Activated naive CD4-positive, alpha-beta T cell treated with anti-CD3 and anti-CD28 coated beads, Interleukin-2, amount 50 U/mL, for 72 hours (primary cell): ENCODE data around the gene CNPY2. TPM values are rescaled to one million over a fixed set of nuclear protein-coding genes. Genes with fewer than 3 reads are reported as not detected.
A peak's percentile ranks its signal among the peaks of the same experiment; 100 is the strongest.
"Not testable (repeated sequence)": the region's sequence is repeated elsewhere in the genome, so short reads cannot be mapped to it uniquely, and the experiment has no call there.

ENCODE experiments used
- ATAC-seq, 2 donors: fragments of 150-1000 bp; cut with Tn5 transposase; 2 replicates each; pipeline ENCODE4 v1.10.0; 2021; ENCODE audit warnings: mild to moderate bottlenecking in 2 of 2, moderate library complexity in 2 of 2
- DNase-seq, 2 donors: peaks; one replicate each; pipeline ENCODE4 v3.0.0; 2021 to 2022; ENCODE audit warnings: low spot score in 2 of 2
- H3K27ac Mint-ChIP-seq, 2 donors: one replicate each; pipeline ENCODE4 v1.8.0; 2022; ENCODE audit warnings: mild to moderate bottlenecking in 2 of 2, mixed read lengths in 2 of 2
- H3K36me3 Mint-ChIP-seq, 2 donors: one replicate each; pipeline ENCODE4 v1.8.0; 2022; ENCODE audit warnings: mixed read lengths in 2 of 2
- H3K9me3 Mint-ChIP-seq, 2 donors: one replicate each; pipeline ENCODE4 v1.8.0; 2022; ENCODE audit warnings: mixed read lengths in 2 of 2
- total RNA-seq, 2 donors: library from RNA; stranded (reverse); gene quantifications; one replicate each; pipeline ENCODE4 v1.2.3, GENCODE V29; 2022

The CNPY2 gene
- total RNA-seq, 2 donors from 2014 or later: 58.2 to 112 TPM

DNA sequence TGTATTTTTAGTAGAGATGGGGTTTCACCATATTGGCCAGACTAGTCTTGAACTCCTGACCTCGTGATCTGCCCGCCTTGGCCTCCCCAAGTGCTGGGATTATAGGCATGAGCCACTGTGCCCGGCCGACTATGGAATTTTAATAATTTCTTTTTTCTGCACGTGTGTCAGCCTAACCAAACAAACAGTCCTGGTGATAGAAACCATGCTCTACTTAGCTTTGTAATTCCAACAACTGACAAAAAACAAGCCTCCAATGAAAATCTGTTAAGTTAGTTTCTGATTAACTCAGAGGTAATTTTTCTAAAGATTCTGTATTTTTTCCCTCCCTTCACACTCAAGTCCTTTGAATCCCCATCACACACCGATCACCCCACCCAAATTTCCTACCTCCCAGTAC is 33.8 kb downstream of the CNPY2 start:
- ATAC-seq (no peak), DNase-seq (no peak)
- Mint-ChIP-seq H3K36me3 (peaks cover 9 to 27% of the 10 kb centered on the region in 2 donors), H3K27ac (peak overlapping the region in 1 of 2 donors; percentile 77), H3K9me3 (no peaks in the 10 kb centered on the region)

DNA sequence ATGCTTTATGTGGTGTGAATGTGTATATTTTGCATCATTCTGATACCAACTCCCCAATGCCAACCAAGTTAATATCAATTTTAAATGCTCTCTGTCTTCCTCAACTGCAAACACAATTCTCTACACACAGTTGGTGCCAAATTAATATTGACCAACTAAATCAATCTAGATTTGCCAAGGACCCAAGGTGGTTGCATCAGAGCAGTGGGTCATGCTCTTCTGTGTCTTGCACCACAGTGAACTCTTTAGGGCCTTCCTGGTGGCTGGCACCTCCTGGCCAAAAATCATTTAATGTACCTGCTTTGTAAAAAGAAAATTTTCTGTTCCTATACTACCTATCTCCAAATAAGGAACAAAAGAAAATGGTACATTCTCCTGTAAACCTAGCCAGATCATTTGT is 34.9 kb downstream of the CNPY2 start:
- Mint-ChIP-seq H3K27ac (peak overlapping the region in 1 of 2 donors; percentile 17), H3K36me3 (peaks cover 11 to 28% of the 10 kb centered on the region in 2 donors), H3K9me3 (no peaks in the 10 kb centered on the region)
- DNase-seq: no peak
- no peak for ATAC-seq

DNA sequence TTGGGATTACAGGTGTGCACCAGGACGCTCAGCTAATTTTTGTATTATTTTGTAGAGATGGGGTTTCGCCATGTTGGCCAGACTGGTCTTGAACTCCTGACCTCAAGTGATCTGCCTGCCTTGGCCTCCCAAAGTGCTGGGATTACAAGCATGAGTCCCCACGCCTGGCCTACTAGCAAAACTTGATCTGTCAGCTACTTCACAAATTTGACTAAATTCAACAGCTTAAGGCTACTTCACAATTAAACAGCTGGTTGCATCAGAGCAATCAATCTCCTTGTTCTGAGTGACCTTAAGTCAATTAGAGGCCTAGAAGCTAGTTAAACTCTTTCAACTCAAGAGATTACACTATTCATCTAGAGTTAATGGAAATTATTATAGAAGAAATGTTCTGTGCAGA is 36.9 kb downstream of the CNPY2 start:
- DNase-seq (no peak), ATAC-seq (no peak)
- peak overlapping the region in 1 of 2 donors; percentile 81 for H3K27ac Mint-ChIP-seq
- peaks cover 8 to 29% of the 10 kb centered on the region in 2 donors for H3K36me3 Mint-ChIP-seq
- H3K9me3 Mint-ChIP-seq: no peaks in the 10 kb centered on the region

- Mint-ChIP-seq H3K36me3 (peaks cover 4 to 23% of the 10 kb centered on the region in 2 donors), H3K27ac (no peak overlapping the region), H3K9me3 (no peaks in the 10 kb centered on the region)
- DNase-seq: no peak
- ATAC-seq: no peak
These were observed 41.5 kb downstream of the CNPY2 start for GRCh38 chr12:56274299-56274698.

DNA sequence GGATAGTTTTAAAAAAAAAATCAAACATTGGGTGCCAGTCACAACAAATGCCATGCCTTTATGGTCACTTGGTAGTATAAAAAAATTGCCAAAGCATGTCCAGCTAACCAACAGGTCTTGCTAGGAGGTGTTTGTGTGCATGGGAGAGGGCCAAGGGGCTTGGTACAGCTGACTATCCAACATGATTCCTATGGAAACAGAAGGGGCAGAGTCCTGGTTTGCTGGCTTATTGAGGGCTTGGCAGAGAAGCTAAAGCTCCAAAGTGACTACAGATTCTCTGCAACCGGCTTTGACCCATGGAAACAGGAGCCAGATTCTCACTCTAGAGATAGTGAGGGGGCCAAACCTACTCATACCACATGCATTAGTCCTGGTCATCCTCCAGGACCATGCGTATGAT is 43.3 kb downstream of the CNPY2 start:
- peaks cover 4 to 18% of the 10 kb centered on the region in 2 donors for H3K36me3 Mint-ChIP-seq
- peak overlapping the region in 1 of 2 donors; percentile 50 for H3K27ac Mint-ChIP-seq
- H3K9me3 Mint-ChIP-seq, ATAC-seq, DNase-seq: not testable (repeated sequence)

GRCh38 chr12:56271031-56271430 is 44.8 kb downstream of the CNPY2 start:
- peak overlapping the region; percentile 12 to 29 for H3K27ac Mint-ChIP-seq
- H3K36me3 Mint-ChIP-seq: peaks cover 4 to 18% of the 10 kb centered on the region in 2 donors
- DNase-seq (no peak), ATAC-seq (no peak)
- H3K9me3 Mint-ChIP-seq: no peaks in the 10 kb centered on the region

- no peaks in the 10 kb centered on the region for H3K9me3 Mint-ChIP-seq
- no peaks in the 10 kb centered on the region for H3K36me3 Mint-ChIP-seq
- H3K27ac Mint-ChIP-seq: peak overlapping the region; percentile 7 to 79
- DNase-seq (no peak), ATAC-seq (no peak)
These were observed 48.2 kb downstream of the CNPY2 start for GRCh38 chr12:56267443-56268071.

- Mint-ChIP-seq H3K27ac (peak within 1 kb of the TSS; percentile 79 to 95), H3K9me3 (no peaks in the 10 kb centered on the region), H3K36me3 (no peaks in the 10 kb centered on the region)
- DNase-seq (peak; percentile 84 to 85), ATAC-seq (peak; percentile 88 to 93)
These were observed 48.9 kb downstream of the CNPY2 start, which contains the start of gene COQ10A for GRCh38 chr12:56266693-56267442. TSS of gene COQ10A (plus strand) at chr12:56266942. CDS start at chr12:56267119, 177 bp downstream.

DNA sequence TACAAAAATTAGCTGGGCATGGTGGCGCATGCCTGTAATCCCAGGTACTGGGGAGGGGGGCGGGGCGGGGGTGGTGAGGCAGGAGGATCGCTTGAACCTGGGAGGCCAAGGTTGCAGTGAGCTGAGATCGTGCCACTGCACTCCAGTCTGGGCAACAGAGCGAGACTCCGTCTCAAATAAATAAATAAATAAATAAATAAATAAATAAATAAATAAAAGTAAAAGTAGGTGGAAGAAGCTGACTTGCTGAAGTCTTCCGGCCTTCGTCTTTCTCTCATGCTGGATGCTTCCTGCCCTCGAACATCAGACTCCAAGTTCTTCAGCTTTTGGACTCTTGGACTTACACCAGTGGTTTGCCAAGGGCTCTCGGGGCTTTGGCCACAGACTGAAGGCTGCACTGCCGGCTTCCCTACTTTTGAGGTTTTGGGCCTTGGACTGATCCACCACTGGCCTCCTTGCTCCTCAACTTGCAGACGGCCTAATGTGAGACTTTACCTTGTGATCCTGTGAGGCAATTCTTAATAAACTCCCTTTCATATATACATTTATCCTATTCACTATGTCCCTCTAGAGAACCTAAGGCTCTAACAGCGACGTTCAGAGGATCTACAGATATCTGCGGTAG is 49.6 kb downstream of the CNPY2 start:
- ATAC-seq, H3K36me3 Mint-ChIP-seq, H3K9me3 Mint-ChIP-seq, DNase-seq: not testable (repeated sequence)
- peak overlapping the region; percentile 79 to 95 for H3K27ac Mint-ChIP-seq

GRCh38 chr12:56262955-56263354 is 52.8 kb downstream of the CNPY2 start:
- not testable (repeated sequence) for H3K9me3 Mint-ChIP-seq, H3K36me3 Mint-ChIP-seq, H3K27ac Mint-ChIP-seq, DNase-seq, ATAC-seq

DNA sequence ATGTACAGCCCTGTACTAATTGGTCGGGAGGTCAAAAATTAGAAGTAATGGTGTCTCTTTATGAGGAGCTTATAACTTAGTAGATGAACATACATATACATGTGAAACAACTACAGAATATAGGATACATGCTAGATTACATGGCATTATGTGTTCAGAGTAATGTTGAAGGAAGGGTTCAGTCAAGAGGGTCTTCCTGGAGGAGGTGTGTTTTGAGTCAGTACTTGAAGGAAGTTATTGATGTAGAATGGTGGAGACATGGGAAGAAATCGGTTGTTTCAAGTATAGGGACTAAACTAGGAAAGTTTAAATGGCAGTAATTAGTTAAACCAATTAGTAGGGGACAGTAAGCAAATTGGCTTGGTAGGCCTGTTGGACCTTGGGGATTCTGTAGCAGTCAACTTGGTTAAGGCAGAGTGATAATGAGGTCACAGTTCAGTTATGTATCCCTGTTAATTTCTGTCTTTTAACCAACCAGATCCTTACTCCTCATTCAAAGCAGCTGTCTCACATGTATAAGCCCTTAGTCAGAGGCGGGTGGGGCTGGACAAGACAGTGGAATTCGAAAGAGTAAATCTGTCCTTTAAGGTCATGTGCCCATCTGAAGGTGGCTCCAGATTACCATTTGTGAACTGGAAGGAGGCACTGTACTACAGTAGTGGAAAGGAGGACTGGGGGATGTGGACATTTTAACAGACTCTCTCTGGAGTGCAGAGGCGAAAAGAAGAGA is 54.1 kb downstream of the CNPY2 start:
- Mint-ChIP-seq H3K9me3 (no peaks in the 10 kb centered on the region), H3K27ac (peak overlapping the region in 1 of 2 donors; percentile 56), H3K36me3 (no peaks in the 10 kb centered on the region)
- ATAC-seq (no peak), DNase-seq (no peak)

GRCh38 chr12:56260921-56261320 is 54.9 kb downstream of the CNPY2 start:
- Mint-ChIP-seq H3K36me3 (peaks cover 0 to 6% of the 10 kb centered on the region in 2 donors), H3K9me3 (no peaks in the 10 kb centered on the region), H3K27ac (no peak overlapping the region)
- ATAC-seq (no peak), DNase-seq (no peak)

DNA sequence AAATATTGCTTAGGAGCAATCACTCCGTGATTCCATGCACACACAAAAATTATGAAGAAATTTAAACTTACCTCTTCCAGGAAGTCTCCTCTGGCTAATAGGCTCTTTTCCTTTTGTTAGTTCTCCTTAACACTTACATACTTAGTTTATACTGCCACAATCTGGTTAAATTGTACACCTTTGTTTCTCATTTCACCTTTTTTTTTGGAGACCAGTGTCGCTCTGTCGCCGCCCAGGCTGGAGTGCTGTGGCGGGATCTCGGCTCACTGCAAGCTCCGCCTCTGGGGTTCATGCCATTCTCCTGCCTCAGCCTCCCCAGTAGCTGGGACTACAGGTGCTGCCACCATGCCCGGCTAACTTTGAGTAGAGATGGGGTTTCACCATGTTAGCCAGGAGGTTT is 55.4 kb downstream of the CNPY2 start:
- no peak for DNase-seq
- peaks cover 0 to 7% of the 10 kb centered on the region in 2 donors for H3K36me3 Mint-ChIP-seq
- ATAC-seq: no peak
- H3K27ac Mint-ChIP-seq: no peak overlapping the region
- H3K9me3 Mint-ChIP-seq: no peaks in the 10 kb centered on the region
